Neural progenitor cell (in vitro differentiated cells): ENCODE measurements around the gene THAP10. TPM values are rescaled to one million over a fixed set of nuclear protein-coding genes. Genes with fewer than 3 reads are reported as not detected.

ENCODE experiments used
- DNase-seq: peaks from one replicate; pipeline ENCODE4 v3.0.0-alpha.2; 2016; ENCODE audit warnings: low spot score
- H2AFZ ChIP-seq: fragments of 200-600 bp; sonication (generic); replicated peaks from 2 replicates; pipeline ENCODE4 v1.6.1; 2016; ENCODE audit warnings: antibody characterized with exemption
- H3F3A ChIP-seq: fragments of 200-600 bp; sonication (generic); 2 replicates; pipeline ENCODE4 v1.6.1; 2016; ENCODE audit warnings: antibody characterized with exemption, low read depth
- H3K27ac ChIP-seq: fragments of 200-600 bp; sonication (generic); 2 replicates; pipeline ENCODE4 v1.5.1; 2016; ENCODE audit warnings: mild to moderate bottlenecking
- H3K27me3 ChIP-seq: fragments of 200-600 bp; sonication (generic); 2 replicates; pipeline ENCODE4 v1.6.1; 2016; ENCODE audit warnings: mild to moderate bottlenecking, moderate library complexity
- H3K36me3 ChIP-seq: fragments of 200-600 bp; sonication (generic); 2 replicates; pipeline ENCODE4 v1.5.1; 2016
- H3K4me1 ChIP-seq: fragments of 200-600 bp; sonication (generic); 2 replicates; pipeline ENCODE4 v1.6.1; 2016; ENCODE audit warnings: mixed run types
- H3K4me2 ChIP-seq: fragments of 200-600 bp; sonication (generic); 2 replicates; pipeline ENCODE4 v1.6.1; 2016
- H3K4me3 ChIP-seq: fragments of 200-600 bp; sonication (generic); 2 replicates; pipeline ENCODE4 v1.5.1; 2016
- H3K79me2 ChIP-seq: fragments of 200-600 bp; sonication (generic); 2 replicates; pipeline ENCODE4 v1.6.1; 2016; ENCODE audit warnings: low read depth
- H3K9ac ChIP-seq: fragments of 200-600 bp; sonication (generic); 2 replicates; pipeline ENCODE4 v1.6.1; 2016
- H3K9me3 ChIP-seq: fragments of 200-600 bp; sonication (generic); 2 replicates; pipeline ENCODE4 v1.5.1; 2016; ENCODE audit warnings: low read depth
- H4K20me1 ChIP-seq: fragments of 200-600 bp; sonication (generic); 2 replicates; pipeline ENCODE4 v1.6.1; 2016; ENCODE audit warnings: low read depth
- H3K27ac Mint-ChIP-seq: 3 replicates; pipeline ENCODE4 v1.8.0; 2021; ENCODE audit warnings: mixed read lengths
- H3K27me3 Mint-ChIP-seq: 2 replicates; pipeline ENCODE4 v1.8.0; 2022; ENCODE audit warnings: low read depth, mild to moderate bottlenecking, inconsistent platforms, moderate library complexity, mixed read lengths; ENCODE audit not compliant: insufficient read depth
- H3K36me3 Mint-ChIP-seq: 3 replicates; pipeline ENCODE4 v1.8.0; 2021; ENCODE audit warnings: mixed read lengths
- H3K4me1 Mint-ChIP-seq: 3 replicates; pipeline ENCODE4 v1.8.0; 2021; ENCODE audit warnings: mixed read lengths
- H3K4me3 Mint-ChIP-seq: 3 replicates; pipeline ENCODE4 v1.8.0; 2021; ENCODE audit warnings: mild to moderate bottlenecking, moderate library complexity, mixed read lengths
- H3K9me3 Mint-ChIP-seq: 3 replicates; pipeline ENCODE4 v1.8.0; 2020; ENCODE audit warnings: mixed read lengths
- CTCF ChIP-seq: fragments of 200-600 bp; sonication (generic); IDR thresholded peaks from 2 replicates; pipeline ENCODE4 v1.5.1; 2017; ENCODE audit warnings: antibody characterized with exemption, mild to moderate bottlenecking
- EZH2 ChIP-seq: fragments of 200-600 bp; sonication (generic); IDR thresholded peaks from 2 replicates; pipeline ENCODE4 v1.6.1; 2017; ENCODE audit warnings: antibody characterized with exemption, mild to moderate bottlenecking, moderate library complexity
- EZH2phosphoT487 ChIP-seq: fragments of 200-600 bp; sonication (generic); IDR thresholded peaks from 2 replicates; pipeline ENCODE4 v1.6.1; 2017; ENCODE audit warnings: antibody characterized with exemption
- total RNA-seq: library from RNA; depleted of rRNA; stranded (reverse); fragments of >200 nt; gene quantifications from 2 replicates; pipeline ENCODE4 v1.2.3, GENCODE V29; 2015; ENCODE audit warnings: low replicate concordance

The THAP10 gene
- total RNA-seq, 1 donor from 2014 or later = 8.0 TPM

- no peaks in the 10 kb centered on the region for H3F3A ChIP-seq
Measured at GRCh38 chr15:70833422-70833821, 58.8 kb downstream of the THAP10 start.

DNA sequence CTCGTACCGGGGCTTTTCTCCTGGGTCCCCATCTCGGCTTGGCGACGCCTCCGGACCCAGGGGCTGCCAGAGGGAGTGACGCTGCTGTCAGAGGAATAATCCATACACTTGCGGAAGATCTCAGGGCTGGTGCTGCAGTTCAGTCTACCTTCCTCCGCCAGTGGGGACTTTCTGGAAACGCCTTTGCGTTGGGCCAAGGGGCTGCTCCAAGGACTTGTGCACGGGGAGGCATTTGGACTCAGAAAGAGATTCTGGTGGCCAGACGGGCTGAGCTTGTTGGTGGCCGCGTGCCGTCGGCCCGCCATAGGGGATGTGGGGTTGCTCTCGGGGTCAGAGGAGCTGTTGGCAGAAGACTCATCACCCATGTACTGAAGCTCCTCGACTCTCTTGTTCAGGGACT is 60.1 kb downstream of the THAP10 start:
- no peak overlapping the region for H3K4me3 ChIP-seq
- H3K79me2 ChIP-seq = no peaks in the 10 kb centered on the region
- H3K9me3 ChIP-seq = no peaks in the 10 kb centered on the region
- H3K9ac ChIP-seq = no peak overlapping the region
- H3F3A ChIP-seq = no peaks in the 10 kb centered on the region
- Mint-ChIP-seq H3K36me3 (peaks cover 29% of the 10 kb centered on the region), H3K27me3 (peaks cover 2% of the 10 kb centered on the region), H3K27ac (no peak overlapping the region), H3K4me1 (no peaks in the 10 kb centered on the region), H3K9me3 (no peaks in the 10 kb centered on the region), H3K4me3 (no peak overlapping the region)
- TF ChIP-seq CTCF (no peak), EZH2phosphoT487 (no peak), EZH2 (no peak)
- H3K4me2 ChIP-seq = no peak overlapping the region
- H3K27me3 ChIP-seq = no peaks in the 10 kb centered on the region
- no peaks in the 10 kb centered on the region for H4K20me1 ChIP-seq
- peaks cover 3% of the 10 kb centered on the region for H3K36me3 ChIP-seq
- H2AFZ ChIP-seq = no peak overlapping the region
- no peak overlapping the region for H3K27ac ChIP-seq
- no peak for DNase-seq
- H3K4me1 ChIP-seq = no peaks in the 10 kb centered on the region

More at GRCh38 chr15:70833422-70833821, 58.8 kb downstream of the THAP10 start:
- TF ChIP-seq CTCF (no peak), EZH2 (no peak), EZH2phosphoT487 (no peak)
- Mint-ChIP-seq H3K27ac (no peak overlapping the region), H3K9me3 (no peaks in the 10 kb centered on the region), H3K27me3 (peaks cover 2% of the 10 kb centered on the region), H3K4me3 (no peak overlapping the region), H3K4me1 (no peaks in the 10 kb centered on the region), H3K36me3 (peaks cover 29% of the 10 kb centered on the region)
- no peaks in the 10 kb centered on the region for H3K9me3 ChIP-seq
- H3K9ac ChIP-seq = no peak overlapping the region
- no peak overlapping the region for H2AFZ ChIP-seq
- no peaks in the 10 kb centered on the region for H3K4me1 ChIP-seq
- no peak overlapping the region for H3K27ac ChIP-seq
- no peaks in the 10 kb centered on the region for H4K20me1 ChIP-seq
- no peaks in the 10 kb centered on the region for H3K27me3 ChIP-seq
- no peak overlapping the region for H3K4me2 ChIP-seq
- no peaks in the 10 kb centered on the region for H3K79me2 ChIP-seq
- H3K36me3 ChIP-seq = peaks cover 3% of the 10 kb centered on the region
- DNase-seq = no peak
- H3K4me3 ChIP-seq = no peak overlapping the region

Other genes starting within 250 kb of the THAP10 start
- 33.0 and 70.0 TPM in 2 replicates for gene UACA, start 128.9 kb downstream of the THAP10 start, total RNA-seq
- gene LARP6, start 38.3 kb downstream of the THAP10 start, total RNA-seq = 18.6 and 19.3 TPM in 2 replicates
- 33.5 and 62.4 TPM in 2 replicates for gene LRRC49, start 393 bp upstream of the THAP10 start, total RNA-seq
- gene THSD4, start 223.0 kb upstream of the THAP10 start, total RNA-seq = 2.0 and 2.4 TPM in 2 replicates